Transverse colon (tissue), 4 donors: ENCODE results near the gene AVPR2.

Source experiments
- CTCF ChIP-seq, 5 experiments: fragments of 200-600 bp in 3 of 5; fragments of 450-650 bp in 2 of 5; sonication (generic) in 3 of 5; IDR thresholded peaks; 1 replicate in 2 of 5; 2 replicates in 3 of 5; pipeline ENCODE4 v1.5.1; 2016 to 2017; ENCODE audit warnings: antibody characterized with exemption in 5 of 5, inconsistent platforms in 3 of 5, mild to moderate bottlenecking in 2 of 5, moderate library complexity in 1 of 5
- EP300 ChIP-seq: sonication (generic); formaldehyde crosslinking; IDR thresholded peaks from one replicate; pipeline ENCODE4 v1.6.1; 2017; ENCODE audit warnings: antibody characterized with exemption, low read depth
- POLR2A ChIP-seq: fragments of 450-650 bp; IDR thresholded peaks from one replicate; pipeline ENCODE4 v1.6.1; 2016; ENCODE audit warnings: antibody characterized with exemption, mild to moderate bottlenecking, moderate library complexity
- POLR2AphosphoS5 ChIP-seq, 3 donors: sonication (generic); formaldehyde crosslinking; IDR thresholded peaks; one replicate each; pipeline ENCODE4 v1.6.1; 2016; ENCODE audit warnings: antibody characterized with exemption in 3 of 3

- TF ChIP-seq CTCF (IDR thresholded peaks at IDR 0.05) (no peak), POLR2A (no peak), EP300 (no peak), POLR2AphosphoS5 (IDR thresholded peaks at IDR 0.05) (no peak)
Observed at GRCh38 chrX:153868576-153869472, 35.6 kb upstream of the AVPR2 start.
